ENCODE results near the gene RGP1.

DNA sequence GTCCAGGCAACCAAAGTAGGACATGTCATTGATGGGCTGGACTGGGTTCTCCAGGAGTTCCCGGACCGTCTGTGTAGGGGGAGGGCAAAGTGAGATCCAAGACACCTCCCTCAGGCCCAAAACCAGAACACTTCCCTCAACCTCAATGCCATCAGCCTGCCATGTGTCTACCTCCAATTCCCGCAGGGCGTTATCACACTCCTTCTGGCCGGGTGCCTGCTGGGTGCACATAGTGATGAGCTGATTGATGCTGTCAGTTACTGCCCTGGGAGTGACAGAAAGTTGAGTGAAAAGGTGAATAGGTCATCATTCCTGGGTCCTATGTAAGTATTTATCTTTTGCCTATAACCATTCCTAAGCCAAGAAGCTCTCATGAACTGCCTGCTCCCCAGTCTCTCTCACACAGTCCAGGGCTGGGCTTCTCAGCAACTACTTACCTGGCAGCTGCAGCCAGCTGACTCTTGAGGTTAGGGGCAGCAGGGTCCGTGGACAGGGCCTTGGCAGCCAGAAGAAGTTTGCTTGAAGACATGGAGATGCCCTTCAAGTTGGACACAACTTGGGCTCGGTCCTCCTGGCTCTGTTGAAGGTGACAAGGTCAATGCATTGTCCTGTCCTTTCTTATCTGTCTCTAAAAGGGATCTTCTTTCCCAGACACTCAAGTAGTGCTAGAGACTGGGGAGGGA lies 38.1 kb upstream of the RGP1 start:
- TF ChIP-seq POLR2A (IDR thresholded peaks at IDR 0.05) (no peak), CTCF (IDR thresholded peaks at IDR 0.05) (no peak)
